ENCODE results near the gene EPN3. TPM values are rescaled to one million over a fixed set of nuclear protein-coding genes. Genes with fewer than 3 reads are reported as not detected.

EPN3 gene
- total RNA-seq, 3 donors from 2014 or later: 16.2 to 40.0 (median 27.4) TPM

DNA sequence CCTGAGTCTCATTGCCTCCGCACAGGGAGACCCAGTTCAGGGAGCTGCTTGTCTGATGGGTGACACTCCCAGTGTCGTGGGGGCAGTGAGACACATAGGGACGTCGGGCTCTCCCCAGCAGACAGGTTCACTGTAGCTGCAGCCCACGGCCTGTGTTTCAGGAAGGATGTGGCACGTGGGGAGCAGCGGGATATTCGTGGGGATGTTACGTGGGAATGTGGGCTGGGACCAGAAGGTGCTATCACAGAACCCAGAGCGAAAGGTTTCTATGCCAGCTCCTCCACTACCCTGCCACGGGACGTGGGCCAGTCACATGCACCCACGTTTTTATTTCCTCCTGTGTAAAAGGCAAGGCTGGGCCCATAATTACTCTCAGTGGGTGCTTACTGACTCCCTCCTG lies 44.3 kb downstream of the EPN3 start:
- no peaks in the 10 kb centered on the region for H3K4me1 ChIP-seq (ENCODE audit: low read depth)
- H3K9me3 ChIP-seq: no peaks in the 10 kb centered on the region
- intact Hi-C loops (cut with DNase I, micrococcal nuclease): no loop called here
- no peaks in the 10 kb centered on the region for H3K36me3 ChIP-seq (ENCODE audit: low read depth)
- TF ChIP-seq, protein P1, sequence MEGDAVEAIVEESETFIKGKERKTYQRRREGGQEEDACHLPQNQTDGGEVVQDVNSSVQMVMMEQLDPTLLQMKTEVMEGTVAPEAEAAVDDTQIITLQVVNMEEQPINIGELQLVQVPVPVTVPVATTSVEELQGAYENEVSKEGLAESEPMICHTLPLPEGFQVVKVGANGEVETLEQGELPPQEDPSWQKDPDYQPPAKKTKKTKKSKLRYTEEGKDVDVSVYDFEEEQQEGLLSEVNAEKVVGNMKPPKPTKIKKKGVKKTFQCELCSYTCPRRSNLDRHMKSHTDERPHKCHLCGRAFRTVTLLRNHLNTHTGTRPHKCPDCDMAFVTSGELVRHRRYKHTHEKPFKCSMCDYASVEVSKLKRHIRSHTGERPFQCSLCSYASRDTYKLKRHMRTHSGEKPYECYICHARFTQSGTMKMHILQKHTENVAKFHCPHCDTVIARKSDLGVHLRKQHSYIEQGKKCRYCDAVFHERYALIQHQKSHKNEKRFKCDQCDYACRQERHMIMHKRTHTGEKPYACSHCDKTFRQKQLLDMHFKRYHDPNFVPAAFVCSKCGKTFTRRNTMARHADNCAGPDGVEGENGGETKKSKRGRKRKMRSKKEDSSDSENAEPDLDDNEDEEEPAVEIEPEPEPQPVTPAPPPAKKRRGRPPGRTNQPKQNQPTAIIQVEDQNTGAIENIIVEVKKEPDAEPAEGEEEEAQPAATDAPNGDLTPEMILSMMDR (IDR thresholded peaks at IDR 0.05): no peak
- no peak for ATAC-seq
- no peak overlapping the region for H3K4me3 ChIP-seq
- DNase-seq: no peak

DNA sequence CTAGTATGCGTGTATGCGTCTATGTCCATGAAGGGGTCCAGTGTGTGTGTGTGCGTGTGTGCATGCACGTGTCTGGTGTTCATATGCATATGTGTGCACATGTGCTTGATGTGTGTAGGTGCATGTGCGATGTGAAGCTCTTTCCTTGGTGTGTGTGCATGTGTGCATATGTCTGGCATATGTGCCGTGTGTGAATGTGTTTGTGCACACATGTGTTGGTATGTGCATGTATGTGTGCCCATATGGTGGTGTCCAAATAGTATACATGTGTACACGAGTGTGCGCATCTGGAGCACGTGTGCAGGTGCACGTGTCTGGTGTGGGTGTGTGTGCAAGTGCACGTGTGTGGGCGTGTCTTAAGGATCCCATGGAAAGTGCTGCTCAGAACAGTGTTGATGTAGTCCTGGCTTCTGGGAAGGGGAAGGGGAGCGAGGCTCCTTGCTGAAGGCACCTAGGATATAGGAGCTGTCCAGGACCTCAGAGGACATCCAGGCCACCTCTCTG lies 45.0 kb downstream of the EPN3 start:
- Histone ChIP-seq H3K9me3 (no peaks in the 10 kb centered on the region), H3K4me3 (no peak overlapping the region), H3K4me1 (ENCODE audit: low read depth) (no peaks in the 10 kb centered on the region), H3K36me3 (ENCODE audit: low read depth) (no peaks in the 10 kb centered on the region)
- intact Hi-C loops (cut with DNase I, micrococcal nuclease): no loop called here
- ATAC-seq: no peak
- TF ChIP-seq, protein P1 (IDR thresholded peaks at IDR 0.05): no peak
- no peak for DNase-seq

DNA sequence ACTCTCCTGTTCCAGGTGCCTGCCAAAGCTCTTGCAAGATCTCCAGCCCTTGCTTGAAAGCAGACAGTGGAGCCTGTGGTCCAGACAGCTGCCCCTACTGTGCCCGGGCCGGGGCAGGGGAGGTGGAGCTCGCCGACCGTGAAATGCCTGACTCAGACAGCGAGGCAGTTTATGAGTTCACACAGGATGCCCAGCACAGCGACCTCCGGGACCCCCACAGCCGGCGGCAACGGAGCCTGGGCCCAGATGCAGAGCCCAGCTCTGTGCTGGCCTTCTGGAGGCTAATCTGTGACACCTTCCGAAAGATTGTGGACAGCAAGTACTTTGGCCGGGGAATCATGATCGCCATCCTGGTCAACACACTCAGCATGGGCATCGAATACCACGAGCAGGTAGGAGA lies 45.6 kb downstream of the EPN3 start:
- H3K36me3 ChIP-seq (ENCODE audit: low read depth): no peaks in the 10 kb centered on the region
- intact Hi-C loops (cut with DNase I, micrococcal nuclease): no loop called here
- H3K9me3 ChIP-seq: no peaks in the 10 kb centered on the region
- ATAC-seq: no peak
- no peak for DNase-seq
- H3K4me1 ChIP-seq (ENCODE audit: low read depth): no peaks in the 10 kb centered on the region
- TF ChIP-seq, protein P1 (IDR thresholded peaks at IDR 0.05): no peak
- H3K4me3 ChIP-seq: no peak overlapping the region

DNA sequence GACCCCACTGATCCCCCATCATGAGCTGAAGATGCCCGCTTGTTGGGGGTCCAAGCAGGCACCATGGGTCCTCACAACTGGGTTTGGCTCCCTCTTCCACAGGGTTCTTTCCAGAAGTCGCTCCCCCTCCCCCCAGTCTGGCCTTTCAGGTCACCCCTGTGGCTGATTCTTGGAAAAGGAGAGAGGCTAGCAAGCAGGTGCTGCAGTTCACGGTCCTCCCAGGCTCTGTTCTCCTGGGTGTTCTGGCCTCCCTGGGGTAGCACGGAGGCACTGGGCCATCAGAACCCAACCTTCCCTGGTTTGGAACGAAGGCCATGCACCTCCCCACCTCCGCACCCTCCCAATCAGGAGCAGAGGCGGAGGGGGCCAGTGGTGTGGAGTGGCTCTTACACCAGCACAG lies 46.9 kb downstream of the EPN3 start:
- DNase-seq: no peak
- TF ChIP-seq, protein P1 (IDR thresholded peaks at IDR 0.05): no peak
- Histone ChIP-seq H3K9me3 (no peaks in the 10 kb centered on the region), H3K4me3 (no peak overlapping the region), H3K36me3 (ENCODE audit: low read depth) (no peaks in the 10 kb centered on the region), H3K4me1 (ENCODE audit: low read depth) (no peaks in the 10 kb centered on the region)
- intact Hi-C loops (cut with DNase I, micrococcal nuclease): no loop called here
- no peak for ATAC-seq

GRCh38 chr17:50580646-50581045 lies 48.1 kb downstream of the EPN3 start:
- DNase-seq: no peak
- ATAC-seq: no peak
- Histone ChIP-seq H3K36me3 (ENCODE audit: low read depth) (no peaks in the 10 kb centered on the region), H3K9me3 (no peaks in the 10 kb centered on the region), H3K4me3 (no peak overlapping the region), H3K4me1 (ENCODE audit: low read depth) (no peaks in the 10 kb centered on the region)
- TF ChIP-seq, protein P1 (IDR thresholded peaks at IDR 0.05): no peak
- intact Hi-C loops (cut with DNase I, micrococcal nuclease): no loop called here

GRCh38 chr17:50581316-50581715 lies 48.8 kb downstream of the EPN3 start:
- intact Hi-C loops (cut with DNase I, micrococcal nuclease): no loop called here
- DNase-seq (no peak), ATAC-seq (no peak)
- Histone ChIP-seq H3K4me3 (no peak overlapping the region), H3K4me1 (ENCODE audit: low read depth) (no peaks in the 10 kb centered on the region), H3K36me3 (ENCODE audit: low read depth) (no peaks in the 10 kb centered on the region), H3K9me3 (no peaks in the 10 kb centered on the region)
- TF ChIP-seq, protein P1 (IDR thresholded peaks at IDR 0.05): no peak

Measured in mucosa of descending colon (tissue), 3 donors.